ENCODE results near the gene MARVELD1. TPM values are rescaled to one million over a fixed set of nuclear protein-coding genes. Genes with fewer than 3 reads are reported as not detected.
A peak's percentile ranks its signal among the peaks of the same experiment; 100 is the strongest.

MARVELD1 gene
- total and polyA plus RNA-seq, 2 of the 4 experiments (the other 2 are of a cell fraction): 12.0 to 68.1 TPM

DNA sequence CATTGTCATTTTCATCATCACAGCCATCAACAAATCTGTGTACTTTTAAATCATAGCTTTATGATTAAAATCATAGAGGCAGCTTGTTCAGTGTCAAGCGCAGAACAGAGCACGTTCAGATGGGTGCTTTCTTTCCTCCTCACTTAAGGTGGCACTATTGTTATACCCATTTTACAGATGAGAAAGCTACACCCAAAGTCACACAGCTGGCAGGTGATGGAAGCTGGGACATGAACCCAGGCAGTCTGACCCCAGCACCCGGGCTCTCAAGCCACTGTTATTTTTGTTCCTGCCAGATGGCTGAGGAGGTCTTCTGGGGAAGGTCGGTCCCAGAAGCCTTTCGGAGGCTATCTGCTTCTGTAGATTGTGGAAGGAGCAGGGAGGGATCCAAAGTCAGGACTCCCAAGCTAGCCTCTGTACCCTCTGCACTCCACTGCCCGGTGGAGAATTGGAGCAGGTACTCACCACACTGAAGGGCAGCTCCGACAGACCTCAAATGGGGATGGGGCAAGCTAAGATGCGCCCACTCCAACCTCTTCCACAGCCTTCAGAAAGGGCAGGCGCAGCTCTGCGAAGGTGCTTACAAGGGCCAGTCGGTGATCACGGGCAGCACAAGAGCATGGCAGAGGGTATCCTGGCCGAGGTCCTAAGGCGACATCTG is 27.1 kb upstream of the MARVELD1 start:
- no peak for DNase-seq
- Histone ChIP-seq H3K79me1 (ENCODE audit: low read depth in 1 of 2, low read length in 2 of 2) (peaks cover 3 to 44% of the 10 kb centered on the region in 2 experiments; a peak in 3 of 4 replicates), H3K9ac (ENCODE audit: low read depth, low read length) (peak overlapping the region; percentile 98), H3K18ac (ENCODE audit: low read depth, low read length) (peak overlapping the region; percentile 66), H3K4ac (ENCODE audit: low read depth, low read length) (peak overlapping the region; percentile 77), H4K8ac (ENCODE audit: low read depth in 2 of 2, low read length in 2 of 2) (peak overlapping the region in 1 of 2 experiments; percentile 71; a peak in 3 of 4 replicates), H4K91ac (ENCODE audit: insufficient read depth, low read depth, low read length) (peak overlapping the region; percentile 82), H2BK120ac (ENCODE audit: low read depth, low read length) (peak overlapping the region; percentile 60), H3K4me2 (ENCODE audit: low read depth, low read length) (peak overlapping the region; percentile 96), H3K36me3 (ENCODE audit: control insufficient read depth, insufficient read depth, low read length) (0 out of 2 replicates have a peak, but pooled peaks cover 2% of the 10 kb centered on the region), H3K27ac (ENCODE audit: insufficient read depth, low read length) (peak overlapping the region; percentile 87), H3K9me1 (ENCODE audit: insufficient read depth, low read length) (peaks cover 13% of the 10 kb centered on the region), H2BK5ac (ENCODE audit: low read depth, low read length, poor library complexity, severe bottlenecking) (peak overlapping the region; percentile 78), H3K56ac (ENCODE audit: extremely low read depth, insufficient read depth, low read length) (peak overlapping the region; percentile 83), H3K4me3 (ENCODE audit: insufficient read depth, low read depth, low read length) (peak overlapping the region; percentile 98), H3K9me3 (ENCODE audit: control insufficient read depth, insufficient read depth, low read length) (no peaks in the 10 kb centered on the region), H3K4me1 (ENCODE audit: control insufficient read depth, insufficient read depth, low read length) (peaks cover 28% of the 10 kb centered on the region), H2AK5ac (ENCODE audit: low read depth, low read length) (peak overlapping the region; percentile 74), H3K27me3 (ENCODE audit: control insufficient read depth, insufficient read depth, low read length) (no peaks in the 10 kb centered on the region), H2AK9ac (replicated peaks; ENCODE audit: low read depth, low read length, poor library complexity) (peak overlapping the region; percentile 97), H2BK15ac (ENCODE audit: low read depth, low read length) (peak overlapping the region; percentile 5; the same call in 2 of the 3 replicates), H4K5ac (ENCODE audit: low read depth, low read length) (peak overlapping the region; percentile 78), H4K20me1 (ENCODE audit: insufficient read depth, low read length) (peaks cover 33% of the 10 kb centered on the region), H3K14ac (replicated peaks; ENCODE audit: low read depth, low read length) (peak overlapping the region; percentile 77), H2AFZ (replicated peaks; ENCODE audit: low read length, poor library complexity) (peak overlapping the region; percentile 91), H3K23ac (ENCODE audit: low read depth, low read length) (peak overlapping the region; percentile 91), H2BK20ac (ENCODE audit: low read depth, low read length) (peak overlapping the region; percentile 38; the same call in 1 of the 2 replicates)
- intact Hi-C loops (cut with micrococcal nuclease): no loop called here
- dilution Hi-C loops (cut with HindIII; ENCODE audit: low sequenced_read_pairs, unreplicated experiment): no loop called here
- CTCF ChIA-PET: interaction anchor here (0.5 to 1.2 kb wide), 5 partner anchors 15 to 183 kb away, joined by 3 to 5 read pairs (median 3); no protein-coding TSS in a partner anchor
- BruUV-seq (replicated peaks): TSS peak; percentile 51
- WGBS, 2 experiments (ENCODE audit: extremely low coverage in 2 of 2, insufficient read length in 1 of 2): 16% methylated on average over 5 of the region's 14 CpGs; no CpG with 5 or more reads in 1 of the 2 experiments
- POLR2A ChIA-PET (ENCODE audit: unreplicated experiment): interaction anchor here (0.5 to 1.1 kb wide), 4 partner anchors 10 to 1099 kb away, joined by 3 to 6 read pairs (median 4); no protein-coding TSS in a partner anchor
- in situ Hi-C loops (cut with MboI; ENCODE audit: low sequenced_read_pairs): no loop called here
- peak; percentile 0; the same call in 1 of the 2 replicates for ATAC-seq (ENCODE audit: low read depth)
- TF ChIP-seq SMC3 (IDR thresholded peaks at IDR 0.05; ENCODE audit: low read depth, low read length) (no peak), RAD21 (IDR thresholded peaks at IDR 0.05; ENCODE audit: low read length) (no peak), CHD1 (IDR thresholded peaks at IDR 0.05; ENCODE audit: low read depth, low read length) (0 out of 2 replicates have a peak, but pooled peaks have one; percentile 71), POLR2A (IDR thresholded peaks at IDR 0.05; ENCODE audit: low read depth, low read length) (no peak; the same call in 1 of the 2 replicates), BHLHE40 (IDR thresholded peaks at IDR 0.05; ENCODE audit: low read depth, low read length) (no peak), FOS (IDR thresholded peaks at IDR 0.05; ENCODE audit: low read depth, low read length) (no peak)
- TF ChIP-seq, protein P1, sequence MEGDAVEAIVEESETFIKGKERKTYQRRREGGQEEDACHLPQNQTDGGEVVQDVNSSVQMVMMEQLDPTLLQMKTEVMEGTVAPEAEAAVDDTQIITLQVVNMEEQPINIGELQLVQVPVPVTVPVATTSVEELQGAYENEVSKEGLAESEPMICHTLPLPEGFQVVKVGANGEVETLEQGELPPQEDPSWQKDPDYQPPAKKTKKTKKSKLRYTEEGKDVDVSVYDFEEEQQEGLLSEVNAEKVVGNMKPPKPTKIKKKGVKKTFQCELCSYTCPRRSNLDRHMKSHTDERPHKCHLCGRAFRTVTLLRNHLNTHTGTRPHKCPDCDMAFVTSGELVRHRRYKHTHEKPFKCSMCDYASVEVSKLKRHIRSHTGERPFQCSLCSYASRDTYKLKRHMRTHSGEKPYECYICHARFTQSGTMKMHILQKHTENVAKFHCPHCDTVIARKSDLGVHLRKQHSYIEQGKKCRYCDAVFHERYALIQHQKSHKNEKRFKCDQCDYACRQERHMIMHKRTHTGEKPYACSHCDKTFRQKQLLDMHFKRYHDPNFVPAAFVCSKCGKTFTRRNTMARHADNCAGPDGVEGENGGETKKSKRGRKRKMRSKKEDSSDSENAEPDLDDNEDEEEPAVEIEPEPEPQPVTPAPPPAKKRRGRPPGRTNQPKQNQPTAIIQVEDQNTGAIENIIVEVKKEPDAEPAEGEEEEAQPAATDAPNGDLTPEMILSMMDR (conservative IDR thresholded peaks at IDR 0.05; ENCODE audit: low read depth, low read length): no peak; the same call in 1 of the 2 replicates

All from IMR-90 (cell line).